Measurements from ENCODE around the gene PRDM16.

Gene PRDM16

GRCh38 chr1:3462356-3463012, 393.5 kb downstream of the PRDM16 start:
- DNase-seq: no peak

DNA sequence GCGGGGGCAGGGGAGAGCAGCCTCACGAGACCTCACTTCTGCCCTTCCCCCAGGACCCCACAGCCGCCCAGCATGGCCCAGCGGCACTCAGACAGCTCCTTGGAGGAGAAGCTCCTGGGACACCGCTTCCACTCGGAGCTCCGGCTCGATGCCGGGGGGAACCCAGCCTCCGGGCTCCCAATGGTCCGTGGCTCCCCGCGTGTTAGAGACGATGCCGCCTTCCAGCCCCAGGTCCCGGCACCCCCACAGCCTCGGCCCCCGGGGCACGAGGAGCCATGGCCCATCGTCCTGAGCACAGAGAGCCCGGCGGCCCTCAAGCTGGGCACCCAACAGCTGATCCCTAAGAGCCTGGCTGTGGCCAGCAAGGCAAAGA, 394.0 kb downstream of the PRDM16 start:
- no peak for DNase-seq

GRCh38 chr1:3463408-3463863, 394.4 kb downstream of the PRDM16 start:
- no peak for DNase-seq

GRCh38 chr1:3463891-3464648, 395.1 kb downstream of the PRDM16 start:
- DNase-seq: no peak

DNA sequence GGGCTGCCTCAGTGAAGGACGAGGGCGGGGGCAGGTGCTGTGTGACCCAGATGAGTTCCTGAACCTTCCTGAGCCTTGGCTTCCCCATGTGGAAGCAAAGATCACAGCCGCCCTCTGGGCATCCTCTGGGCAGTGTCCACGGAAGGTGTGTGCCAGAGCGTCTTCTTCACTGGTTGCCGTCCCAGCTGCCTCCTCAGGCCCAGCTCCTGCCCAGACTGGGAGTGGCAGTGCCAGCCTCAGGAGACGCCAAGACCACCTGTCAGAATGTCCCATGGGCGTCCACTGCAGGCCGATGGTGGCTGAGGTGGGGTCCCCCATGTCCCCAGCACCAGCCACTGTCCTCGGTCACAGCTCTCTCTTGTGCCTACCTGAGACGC, 395.6 kb downstream of the PRDM16 start:
- DNase-seq: no peak

DNA sequence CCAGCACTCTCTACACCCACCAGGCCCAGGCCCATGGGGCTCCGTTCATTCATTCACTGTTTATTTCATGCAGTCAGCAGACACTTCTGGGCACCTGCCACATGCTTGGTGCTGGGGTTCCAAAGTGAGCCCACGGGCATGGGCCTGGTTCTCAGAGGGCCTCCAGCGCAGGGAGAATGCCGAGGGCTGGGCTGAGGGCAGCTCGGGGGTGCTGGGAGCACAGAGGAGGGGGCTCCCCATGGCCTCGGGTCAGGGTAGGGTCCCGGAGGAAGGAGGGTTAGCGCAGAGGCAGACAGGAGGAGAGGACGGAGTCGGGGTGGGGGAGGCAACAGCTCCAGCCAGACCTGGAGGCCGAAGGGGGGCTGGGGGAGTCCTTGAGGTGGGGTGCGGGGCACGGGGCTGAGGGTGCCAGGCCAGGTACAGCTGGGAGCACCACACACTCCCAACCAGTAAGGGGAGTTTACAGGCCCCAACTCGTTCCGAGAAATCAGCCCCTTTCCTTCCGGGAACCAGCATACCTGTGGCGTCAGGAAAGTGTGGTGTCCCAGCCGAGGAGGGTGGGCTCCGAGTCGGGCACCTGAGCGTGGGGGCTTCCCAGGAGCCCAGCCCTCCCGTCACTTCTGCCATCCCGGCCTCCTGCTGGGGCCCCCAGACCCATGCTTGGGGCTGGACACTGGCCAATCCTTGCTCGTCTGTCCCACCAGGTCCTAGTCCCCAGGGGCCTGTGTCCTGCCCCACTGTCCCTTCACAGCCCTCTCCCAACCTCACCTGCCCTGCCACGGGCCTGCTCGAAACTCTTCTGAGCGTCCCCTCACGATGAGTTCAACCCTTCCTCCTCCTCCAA, 396.3 kb downstream of the PRDM16 start:
- DNase-seq: no peak

DNA sequence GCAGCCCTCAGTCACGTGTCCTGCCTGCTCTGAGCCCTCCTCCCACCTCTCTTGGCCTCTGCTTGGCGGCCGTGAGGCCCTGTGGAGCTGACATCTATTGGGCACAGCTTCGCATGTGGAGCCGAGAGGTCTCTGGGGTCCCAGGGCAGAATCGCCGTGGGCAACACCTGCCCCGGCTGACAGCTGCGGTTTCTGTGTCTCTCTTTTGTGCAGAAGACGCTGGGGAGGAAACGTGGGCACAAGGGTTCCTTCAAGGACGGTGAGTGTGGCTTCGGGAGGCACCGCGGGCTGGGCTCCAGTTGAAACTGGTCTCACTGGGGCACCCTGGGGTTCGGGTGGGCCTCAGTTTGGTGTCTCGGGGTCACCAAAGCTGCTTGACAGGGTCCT, 396.9 kb downstream of the PRDM16 start:
- DNase-seq: no peak

GRCh38 chr1:3466366-3467075, 397.5 kb downstream of the PRDM16 start:
- no peak for DNase-seq

- DNase-seq: no peak
These were observed 398.4 kb downstream of the PRDM16 start for GRCh38 chr1:3467096-3468036.

GRCh38 chr1:3468236-3469103, 399.5 kb downstream of the PRDM16 start:
- DNase-seq: no peak

DNA sequence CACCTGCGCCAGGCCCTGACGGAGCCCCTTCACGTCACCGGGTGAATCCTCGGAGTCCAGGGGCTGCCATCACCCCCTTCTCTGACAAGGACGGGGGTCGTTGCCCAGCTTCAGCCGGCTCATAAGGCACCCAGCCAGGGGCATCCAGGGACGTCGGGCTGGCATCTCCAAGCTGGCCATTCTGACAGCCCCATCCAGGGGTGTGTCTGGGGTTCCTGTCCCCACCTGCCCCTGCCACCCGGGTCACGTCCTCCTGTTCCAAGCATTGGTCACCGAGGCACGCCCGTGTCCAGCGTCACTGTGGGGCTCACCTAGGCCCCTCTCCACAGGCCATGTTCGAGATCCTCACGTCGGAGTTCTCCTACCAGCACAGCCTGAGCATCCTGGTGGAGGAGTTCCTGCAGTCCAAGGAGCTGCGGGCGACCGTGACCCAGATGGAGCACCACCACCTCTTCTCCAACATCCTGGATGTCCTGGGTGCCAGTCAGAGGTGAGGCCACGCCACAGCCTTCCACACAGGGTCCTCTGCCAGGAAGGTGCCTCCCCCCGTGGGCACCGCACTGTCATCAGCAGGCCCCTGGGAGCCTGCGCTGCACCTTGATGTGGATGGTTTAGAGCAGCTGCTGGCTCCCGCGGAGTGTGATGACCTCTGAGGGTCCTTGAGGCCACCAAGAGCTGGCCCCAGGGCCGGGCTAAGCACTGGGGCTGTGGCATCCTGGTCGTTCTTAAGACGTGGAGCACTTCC, 400.3 kb downstream of the PRDM16 start:
- DNase-seq: no peak

- DNase-seq: no peak
These were observed 401.0 kb downstream of the PRDM16 start for GRCh38 chr1:3469849-3470649.

- no peak for DNase-seq
These were observed 401.8 kb downstream of the PRDM16 start for GRCh38 chr1:3470650-3471355.

GRCh38 chr1:3471356-3472087, 402.5 kb downstream of the PRDM16 start:
- DNase-seq: no peak

- no peak for DNase-seq
These were observed 403.3 kb downstream of the PRDM16 start for GRCh38 chr1:3472088-3472850.

GRCh38 chr1:3472906-3473305, 403.9 kb downstream of the PRDM16 start:
- DNase-seq: no peak

DNA sequence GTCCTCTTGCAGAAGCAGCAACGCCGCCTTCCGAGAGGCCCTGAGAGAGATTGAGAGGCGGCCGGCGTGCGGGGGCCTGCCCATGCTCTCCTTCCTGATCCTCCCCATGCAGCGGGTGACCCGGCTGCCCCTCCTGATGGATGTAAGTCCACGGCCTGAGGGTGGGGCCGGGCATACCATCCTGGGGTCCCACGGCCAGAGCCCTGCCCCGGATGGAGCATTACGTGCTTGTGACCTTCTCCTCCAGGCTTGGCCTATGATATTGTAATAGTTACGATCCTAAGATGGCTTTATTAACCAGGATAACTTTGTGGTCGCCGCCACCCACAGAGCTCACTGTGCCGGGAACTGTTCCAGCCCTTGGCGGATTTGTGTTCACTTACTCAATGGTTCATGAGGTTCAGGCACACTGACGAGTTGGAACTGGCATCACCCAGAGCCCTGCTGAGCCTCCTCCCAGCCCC, 404.4 kb downstream of the PRDM16 start:
- DNase-seq: no peak

Data from DMS153 (cell line).